CD14-positive monocyte (primary cell): ENCODE data around the gene PRDM1. TPM values are rescaled to one million over a fixed set of nuclear protein-coding genes. Genes with fewer than 3 reads are reported as not detected.

Source experiments
- DNase-seq, 3 donors: peaks; one replicate each; pipeline ENCODE4 v3.0.0-alpha.2; 2011 to 2022
- H2AFZ ChIP-seq: 2 replicates; pipeline ENCODE4 v1.6.0; 2012; ENCODE audit warnings: mild to moderate bottlenecking, low read depth, low read length, inconsistent platforms; ENCODE audit not compliant: insufficient read depth, poor library complexity, severe bottlenecking
- H3K27ac ChIP-seq, 2 donors: 1 replicate in 1 of 2; 2 replicates in 1 of 2; pipeline ENCODE4 v1.5.1; 2012 to 2013; ENCODE audit warnings: low read length in 2 of 2, control low read depth in 1 of 2, inconsistent platforms in 1 of 2, low read depth in 1 of 2, mild to moderate bottlenecking in 1 of 2
- H3K27me3 ChIP-seq, 2 donors: one replicate each; pipeline versions ENCODE4 v1.6.0 to v1.6.1; 2011 to 2013; ENCODE audit warnings: low read length in 2 of 2; ENCODE audit not compliant: control insufficient read depth in 2 of 2, insufficient read depth in 2 of 2
- H3K36me3 ChIP-seq, 2 donors: replicated peaks in 1 of 2; 1 replicate in 1 of 2; 2 replicates in 1 of 2; pipeline versions ENCODE4 v1.5.1 to v1.6.1; 2012 to 2013; ENCODE audit warnings: low read length in 2 of 2, control low read depth in 1 of 2, inconsistent platforms in 1 of 2, mild to moderate bottlenecking in 1 of 2; ENCODE audit not compliant: insufficient read depth in 2 of 2, control insufficient read depth in 1 of 2
- H3K4me1 ChIP-seq, 2 donors: 1 replicate in 1 of 2; 2 replicates in 1 of 2; pipeline versions ENCODE4 v1.5.1 to v1.6.1; 2012 to 2013; ENCODE audit warnings: low read length in 2 of 2, control low read depth in 1 of 2, inconsistent platforms in 1 of 2, mild to moderate bottlenecking in 1 of 2, moderate library complexity in 1 of 2; ENCODE audit not compliant: insufficient read depth in 2 of 2, control insufficient read depth in 1 of 2
- H3K4me2 ChIP-seq: replicated peaks from 2 replicates; pipeline ENCODE3; 2012; ENCODE audit warnings: low read length, moderate library complexity, mild to moderate bottlenecking; ENCODE audit not compliant: poor library complexity, severe bottlenecking; ENCODE audit errors: extremely low read depth
- H3K4me3 ChIP-seq, 3 experiments: fragments of 200-600 bp in 1 of 3; sonication (generic) in 1 of 3; replicated peaks in 1 of 3; 1 replicate in 2 of 3; 2 replicates in 1 of 3; pipeline ENCODE4 v1.5.1; 2011 to 2013; ENCODE audit warnings: low read length in 3 of 3, mild to moderate bottlenecking in 3 of 3, control low read depth in 2 of 3, low read depth in 2 of 3, inconsistent platforms in 1 of 3, moderate library complexity in 1 of 3
- H3K79me2 ChIP-seq: 2 replicates; pipeline ENCODE4 v1.6.0; 2012; ENCODE audit warnings: mild to moderate bottlenecking, control low read depth, inconsistent platforms, low read length, moderate library complexity; ENCODE audit not compliant: insufficient read depth
- H3K9ac ChIP-seq: 2 replicates; pipeline ENCODE4 v1.6.0; 2017; ENCODE audit warnings: low read length, mild to moderate bottlenecking; ENCODE audit not compliant: insufficient read depth, poor library complexity, severe bottlenecking
- H3K9me3 ChIP-seq, 2 donors: replicated peaks in 1 of 2; 1 replicate in 1 of 2; 2 replicates in 1 of 2; pipeline versions ENCODE4 v1.5.1 to v1.6.1; 2012 to 2013; ENCODE audit warnings: low read length in 2 of 2, control low read depth in 1 of 2; ENCODE audit not compliant: control insufficient read depth in 1 of 2, insufficient read depth in 1 of 2
- H4K20me1 ChIP-seq: 2 replicates; pipeline ENCODE4 v1.6.0; 2012; ENCODE audit warnings: mild to moderate bottlenecking, low read length, control low read depth, moderate library complexity; ENCODE audit not compliant: insufficient read depth
- H3K27ac Mint-ChIP-seq, 7 donors: one replicate each; pipeline ENCODE4 v1.8.0; 2020; ENCODE audit warnings: mild to moderate bottlenecking in 7 of 7, mixed read lengths in 7 of 7, moderate library complexity in 6 of 7, inconsistent platforms in 2 of 7
- H3K27me3 Mint-ChIP-seq, 3 donors: one replicate each; pipeline ENCODE4 v1.8.0; 2021 to 2022; ENCODE audit warnings: low read depth in 3 of 3, mild to moderate bottlenecking in 3 of 3, mixed read lengths in 3 of 3, moderate library complexity in 3 of 3, inconsistent platforms in 1 of 3
- H3K36me3 Mint-ChIP-seq, 2 donors: one replicate each; pipeline ENCODE4 v1.8.0; 2020; ENCODE audit warnings: mixed read lengths in 2 of 2, inconsistent platforms in 1 of 2, mild to moderate bottlenecking in 1 of 2
- H3K4me1 Mint-ChIP-seq: one replicate; pipeline ENCODE4 v1.8.0; 2020; ENCODE audit warnings: mild to moderate bottlenecking, mixed read lengths
- H3K4me3 Mint-ChIP-seq, 2 donors: one replicate each; pipeline ENCODE4 v1.8.0; 2020; ENCODE audit warnings: mild to moderate bottlenecking in 2 of 2, mixed read lengths in 2 of 2, moderate library complexity in 1 of 2
- H3K9me3 Mint-ChIP-seq, 7 donors: one replicate each; pipeline ENCODE4 v1.8.0; 2020 to 2022; ENCODE audit warnings: mixed read lengths in 7 of 7, mild to moderate bottlenecking in 6 of 7, moderate library complexity in 6 of 7, inconsistent platforms in 2 of 7
- WGBS: methylation state at CpG from one replicate; pipeline ENCODE4 v1.1.5; 2013; ENCODE audit warnings: missing lambda C conversion rate; ENCODE audit not compliant: insufficient coverage; 5-methylcytosine and 5-hydroxymethylcytosine counted together
- intact Hi-C, 2 donors: fragments of 100-400 bp; cut with micrococcal nuclease; formaldehyde crosslinking; loops; one replicate each; pipeline versions ENCODE4 v1.15.0 to v1.15.1; 2023
- polyA plus RNA-seq, 3 donors: library from polyadenylated mRNA; depleted of rRNA in 1 of 3; unstranded in 2 of 3; stranded (reverse) in 1 of 3; fragments of 300-500 nt in 2 of 3; fragments of >200 nt in 1 of 3; fragmentation: Illumina TruSeq in 2 of 3; gene quantifications; 1 replicate in 2 of 3; 2 replicates in 1 of 3; pipeline ENCODE4 v1.2.3, GENCODE V29; 2012 to 2021
- TF ChIP-seq, protein P1 (sequence below): fragments of 200-600 bp; IDR thresholded peaks from one replicate; pipeline ENCODE4 v1.8.0; 2022; ENCODE audit warnings: antibody characterized with exemption, mild to moderate bottlenecking

PRDM1 gene
- polyA plus RNA-seq, 3 donors: 1.8 to 14.9 (median 5.2) TPM

DNA sequence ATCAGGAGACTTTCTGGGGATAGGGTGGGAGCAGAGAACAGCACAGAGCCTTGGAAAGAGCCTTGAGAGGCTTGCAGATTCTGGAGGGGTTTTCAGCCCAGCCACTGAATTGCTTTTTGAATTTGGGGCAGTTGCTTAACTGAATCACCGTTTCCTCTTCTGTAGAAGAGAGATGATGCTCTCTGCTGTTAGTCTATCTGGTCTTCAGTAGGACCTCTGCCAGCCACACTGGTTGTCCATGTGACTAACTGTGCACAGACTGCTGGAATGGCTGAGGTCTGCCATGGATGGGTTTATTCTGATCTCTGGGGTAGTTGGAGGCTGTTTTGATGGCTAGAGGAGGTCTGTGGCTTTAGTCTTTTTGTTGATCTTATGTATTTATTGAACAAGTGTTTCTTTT is 21.4 kb upstream of the PRDM1 start:
- Mint-ChIP-seq H3K4me1 (peaks cover 4% of the 10 kb centered on the region), H3K4me3 (no peak overlapping the region), H3K27me3 (peaks cover 0 to 2% (median 0%) of the 10 kb centered on the region in 3 donors), H3K36me3 (no peaks in the 10 kb centered on the region), H3K27ac (no peak overlapping the region), H3K9me3 (no peaks in the 10 kb centered on the region)
- Histone ChIP-seq H4K20me1 (no peaks in the 10 kb centered on the region), H3K79me2 (no peaks in the 10 kb centered on the region), H3K4me2 (no peak overlapping the region), H3K4me3 (no peak overlapping the region), H3K4me1 (no peaks in the 10 kb centered on the region), H3K27me3 (no peaks in the 10 kb centered on the region), H3K36me3 (no peaks in the 10 kb centered on the region), H3K9ac (no peak overlapping the region), H3K27ac (no peak overlapping the region), H2AFZ (no peak overlapping the region), H3K9me3 (no peaks in the 10 kb centered on the region)
- no peak for DNase-seq
- TF ChIP-seq, protein P1, sequence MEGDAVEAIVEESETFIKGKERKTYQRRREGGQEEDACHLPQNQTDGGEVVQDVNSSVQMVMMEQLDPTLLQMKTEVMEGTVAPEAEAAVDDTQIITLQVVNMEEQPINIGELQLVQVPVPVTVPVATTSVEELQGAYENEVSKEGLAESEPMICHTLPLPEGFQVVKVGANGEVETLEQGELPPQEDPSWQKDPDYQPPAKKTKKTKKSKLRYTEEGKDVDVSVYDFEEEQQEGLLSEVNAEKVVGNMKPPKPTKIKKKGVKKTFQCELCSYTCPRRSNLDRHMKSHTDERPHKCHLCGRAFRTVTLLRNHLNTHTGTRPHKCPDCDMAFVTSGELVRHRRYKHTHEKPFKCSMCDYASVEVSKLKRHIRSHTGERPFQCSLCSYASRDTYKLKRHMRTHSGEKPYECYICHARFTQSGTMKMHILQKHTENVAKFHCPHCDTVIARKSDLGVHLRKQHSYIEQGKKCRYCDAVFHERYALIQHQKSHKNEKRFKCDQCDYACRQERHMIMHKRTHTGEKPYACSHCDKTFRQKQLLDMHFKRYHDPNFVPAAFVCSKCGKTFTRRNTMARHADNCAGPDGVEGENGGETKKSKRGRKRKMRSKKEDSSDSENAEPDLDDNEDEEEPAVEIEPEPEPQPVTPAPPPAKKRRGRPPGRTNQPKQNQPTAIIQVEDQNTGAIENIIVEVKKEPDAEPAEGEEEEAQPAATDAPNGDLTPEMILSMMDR: no peak
- WGBS: 67% methylated on average over 1 of the region's 1 CpG
- intact Hi-C loops: no loop called here

DNA sequence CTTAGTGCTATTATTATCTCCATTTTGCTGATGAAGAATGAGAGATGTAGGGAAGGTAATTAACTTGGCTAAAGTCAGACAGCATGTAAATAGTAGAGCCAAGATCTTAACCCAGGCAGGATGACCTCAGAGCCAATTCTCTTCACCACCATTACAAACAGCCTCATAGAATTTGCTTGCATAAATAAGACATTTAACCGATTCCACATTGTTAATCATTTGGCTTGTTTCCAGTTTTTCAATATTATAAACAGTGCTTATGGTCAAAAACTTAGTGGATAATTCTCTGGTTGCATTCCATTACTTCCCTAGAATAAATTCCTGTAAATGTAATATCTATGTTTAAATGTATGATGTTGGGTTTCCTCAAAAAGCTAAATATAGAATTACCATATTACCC is 19.1 kb upstream of the PRDM1 start:
- Histone ChIP-seq H3K4me2 (no peak overlapping the region), H2AFZ (no peak overlapping the region), H4K20me1 (no peaks in the 10 kb centered on the region), H3K27me3 (no peaks in the 10 kb centered on the region), H3K9ac (no peak overlapping the region), H3K36me3 (no peaks in the 10 kb centered on the region), H3K4me3 (no peak overlapping the region), H3K4me1 (no peaks in the 10 kb centered on the region), H3K9me3 (no peaks in the 10 kb centered on the region), H3K79me2 (no peaks in the 10 kb centered on the region), H3K27ac (no peak overlapping the region)
- no peaks in the 10 kb centered on the region for H3K9me3 Mint-ChIP-seq
- no peak for DNase-seq
- peaks cover 6% of the 10 kb centered on the region for H3K4me1 Mint-ChIP-seq
- WGBS: no CpG with 5 or more reads among the region's 1 CpG
- peaks cover 0 to 2% (median 0%) of the 10 kb centered on the region in 3 donors for H3K27me3 Mint-ChIP-seq
- H3K36me3 Mint-ChIP-seq: no peaks in the 10 kb centered on the region
- H3K27ac Mint-ChIP-seq: no peak overlapping the region
- intact Hi-C loops: no loop called here
- H3K4me3 Mint-ChIP-seq: no peak overlapping the region
- TF ChIP-seq, protein P1: no peak
